HEK293 (cell line): Measurements from ENCODE around the gene TSPAN10.
A peak's percentile ranks its signal among the peaks of the same experiment; 100 is the strongest.

Experiments used
- BCL11B ChIP-seq: fragments of 450-650 bp; formaldehyde crosslinking; IDR thresholded peaks from 2 replicates; pipeline ENCODE4 v1.5.1; 2016; ENCODE audit warnings: low read depth, missing biosample characterization, missing genetic modification characterization
- GLIS2 ChIP-seq: fragments of 450-650 bp; formaldehyde crosslinking; IDR thresholded peaks from 2 replicates; pipeline ENCODE4 v1.5.1; 2016; ENCODE audit warnings: missing biosample characterization, missing genetic modification characterization
- HOXC10 ChIP-seq: sonication (generic); formaldehyde crosslinking; IDR thresholded peaks from 2 replicates; pipeline ENCODE4 v1.8.1; 2023; ENCODE audit warnings: mild to moderate bottlenecking, missing genetic modification reagents
- HOXD13 ChIP-seq: sonication (generic); formaldehyde crosslinking; IDR thresholded peaks from 2 replicates; pipeline ENCODE4 v1.8.0; 2022; ENCODE audit warnings: missing genetic modification reagents, borderline replicate concordance
- KLF8 ChIP-seq: fragments of 450-650 bp; formaldehyde crosslinking; IDR thresholded peaks from 2 replicates; pipeline ENCODE4 v1.5.1; 2016; ENCODE audit warnings: missing biosample characterization, missing genetic modification characterization
- KLF9 ChIP-seq: fragments of 450-650 bp; formaldehyde crosslinking; IDR thresholded peaks from 2 replicates; pipeline ENCODE4 v1.5.1; 2016; ENCODE audit warnings: missing biosample characterization, missing genetic modification characterization, low read depth
- SALL2 ChIP-seq: fragments of 450-650 bp; formaldehyde crosslinking; IDR thresholded peaks from 2 replicates; pipeline ENCODE4 v1.5.0; 2017; ENCODE audit warnings: missing biosample characterization, mild to moderate bottlenecking, missing genetic modification characterization, borderline replicate concordance
- YY1 ChIP-seq: fragments of 450-650 bp; formaldehyde crosslinking; IDR thresholded peaks from 2 replicates; pipeline ENCODE4 v1.5.1; 2018; ENCODE audit warnings: missing biosample characterization, missing genetic modification characterization
- ZBTB11 ChIP-seq: fragments of 450-650 bp; formaldehyde crosslinking; conservative IDR thresholded peaks from 2 replicates; pipeline ENCODE4 v1.5.1; 2016; ENCODE audit warnings: low read depth, missing biosample characterization, missing genetic modification characterization
- ZBTB26 ChIP-seq: fragments of 450-650 bp; formaldehyde crosslinking; optimal IDR thresholded peaks from 2 replicates; pipeline ENCODE3; 2016; ENCODE audit warnings: missing biosample characterization, mild to moderate bottlenecking, missing genetic modification characterization
- ZBTB49 ChIP-seq: fragments of 450-650 bp; formaldehyde crosslinking; IDR thresholded peaks from 2 replicates; pipeline ENCODE4 v1.5.1; 2016; ENCODE audit warnings: missing biosample characterization, missing genetic modification characterization, low read depth
- ZBTB6 ChIP-seq: fragments of 450-650 bp; formaldehyde crosslinking; IDR thresholded peaks from 2 replicates; pipeline ENCODE4 v1.5.1; 2017; ENCODE audit warnings: missing biosample characterization, missing genetic modification characterization
- ZNF2 ChIP-seq: fragments of 450-650 bp; formaldehyde crosslinking; IDR thresholded peaks from 2 replicates; pipeline ENCODE4 v1.5.1; 2016; ENCODE audit warnings: missing biosample characterization, missing genetic modification characterization
- ZNF518A ChIP-seq: fragments of 450-650 bp; formaldehyde crosslinking; conservative IDR thresholded peaks from 2 replicates; pipeline ENCODE4 v1.5.1; 2016; ENCODE audit warnings: low read depth, missing biosample characterization, missing genetic modification characterization
- ZNF561 ChIP-seq: fragments of 450-650 bp; IDR thresholded peaks from 2 replicates; pipeline ENCODE4 v1.5.1; 2018; ENCODE audit warnings: missing biosample characterization, missing genetic modification characterization, borderline replicate concordance
- ZNF596 ChIP-seq: fragments of 450-650 bp; IDR thresholded peaks from 2 replicates; pipeline ENCODE4 v1.5.0; 2018; ENCODE audit warnings: missing biosample characterization, mild to moderate bottlenecking, missing genetic modification characterization, moderate library complexity
- ZNF623 ChIP-seq: fragments of 450-650 bp; formaldehyde crosslinking; IDR thresholded peaks from 2 replicates; pipeline ENCODE4 v1.5.1; 2016; ENCODE audit warnings: missing biosample characterization, missing genetic modification characterization
- ZNF639 ChIP-seq: fragments of 450-650 bp; formaldehyde crosslinking; IDR thresholded peaks from 2 replicates; pipeline ENCODE4 v1.5.1; 2016; ENCODE audit warnings: missing biosample characterization, missing genetic modification characterization
- ZNF677 ChIP-seq: fragments of 450-650 bp; IDR thresholded peaks from 2 replicates; pipeline ENCODE4 v1.5.0; 2018; ENCODE audit warnings: missing biosample characterization, mild to moderate bottlenecking, missing genetic modification characterization, moderate library complexity
- ZNF747 ChIP-seq: fragments of 450-650 bp; formaldehyde crosslinking; IDR thresholded peaks from 2 replicates; pipeline ENCODE4 v1.5.1; 2016; ENCODE audit warnings: missing biosample characterization, missing genetic modification characterization
- ZNF76 ChIP-seq: fragments of 450-650 bp; formaldehyde crosslinking; IDR thresholded peaks from 2 replicates; pipeline ENCODE4; 2016; ENCODE audit warnings: low read depth, missing biosample characterization, missing genetic modification characterization, borderline replicate concordance
- ZNF768 ChIP-seq: fragments of 450-650 bp; formaldehyde crosslinking; IDR thresholded peaks from 2 replicates; pipeline ENCODE4 v1.5.1; 2018; ENCODE audit warnings: missing biosample characterization, mild to moderate bottlenecking, missing genetic modification characterization
- ZSCAN23 ChIP-seq: fragments of 450-650 bp; formaldehyde crosslinking; IDR thresholded peaks from 2 replicates; pipeline ENCODE4 v1.5.1; 2016; ENCODE audit warnings: missing biosample characterization, missing genetic modification characterization

Gene TSPAN10

GRCh38 chr17:81683584-81684441 lies 46.8 kb downstream of the TSPAN10 start, which contains the start of the genes ARL16 and HGS (continued):
- TF ChIP-seq KLF8 (tag by site-specific recombination) (peak; percentile 82; the same call in 1 of the 2 replicates), ZNF639 (tag by site-specific recombination) (peak; percentile 84), ZNF76 (tag by site-specific recombination) (0 out of 2 replicates have a peak, but pooled peaks have one; percentile 58), HOXD13 (CRISPR knock-in tag) (no peak), SALL2 (no peak), ZNF623 (tag by site-specific recombination) (peak; percentile 17; the same call in 1 of the 2 replicates), GLIS2 (tag by site-specific recombination) (peak; percentile 96), HOXC10 (CRISPR knock-in tag) (no peak), BCL11B (tag by site-specific recombination) (peak; percentile 67; the same call in 1 of the 2 replicates), ZBTB26 (tag by site-specific recombination) (peak; percentile 99), ZNF768 (tag by site-specific recombination) (no peak), KLF9 (peak; percentile 78; the same call in 1 of the 2 replicates), ZNF596 (tag by site-specific recombination) (peak; percentile 55; the same call in 1 of the 2 replicates), ZBTB6 (tag by site-specific recombination) (peak; percentile 99), YY1 (tag by site-specific recombination) (0 out of 2 replicates have a peak, but pooled peaks have one; percentile 14), ZSCAN23 (peak; percentile 65; the same call in 1 of the 2 replicates), ZBTB11 (tag by site-specific recombination) (peak; percentile 81), ZNF2 (0 out of 2 replicates have a peak, but pooled peaks have one; percentile 14), ZNF561 (0 out of 2 replicates have a peak, but pooled peaks have one; percentile 6), ZNF747 (tag by site-specific recombination) (no peak), ZNF677 (tag by site-specific recombination) (peak; percentile 54; the same call in 1 of the 2 replicates), ZBTB49 (tag by site-specific recombination) (no peak), ZNF518A (tag by site-specific recombination) (peak; percentile 33; the same call in 1 of the 2 replicates)
